ENCODE results near the gene JARID2. TPM values are rescaled to one million over a fixed set of nuclear protein-coding genes. Genes with fewer than 3 reads are reported as not detected.

Gene JARID2
- total RNA-seq, 1 experiment from 2014 or later = 23.6 TPM

DNA sequence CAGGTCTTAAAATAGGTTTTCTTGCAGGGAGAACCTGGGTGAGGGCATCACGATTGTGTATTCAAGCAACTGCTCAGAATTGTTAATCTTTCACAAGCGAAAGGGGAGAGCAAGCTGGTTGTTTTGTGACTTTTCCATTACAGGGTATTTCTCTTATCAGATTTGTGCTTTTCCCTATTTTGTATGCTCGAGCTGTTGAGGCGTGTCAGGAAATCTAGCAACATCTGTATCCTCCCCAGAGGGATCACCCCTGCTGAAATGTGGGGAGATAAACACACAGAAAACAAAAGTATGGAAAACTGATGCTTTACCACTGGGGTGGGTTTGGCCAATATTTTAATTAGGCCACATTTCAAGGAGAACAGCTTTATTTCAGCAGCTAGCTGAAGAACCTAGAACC lies 230.0 kb downstream of the JARID2 start:
- Histone ChIP-seq H3K9me3 (ENCODE audit: control insufficient read depth in 1 of 2, insufficient read depth in 1 of 2, low read depth in 1 of 2, low read length in 2 of 2) (no peaks in the 10 kb centered on the region), H3K4me1 (ENCODE audit: control insufficient read depth in 1 of 2, insufficient read depth in 2 of 2, low read length in 2 of 2) (no peaks in the 10 kb centered on the region), H3K79me2 (ENCODE audit: insufficient read depth, low read length) (no peaks in the 10 kb centered on the region; the same call in 1 of the 2 replicates), H3K9me2 (ENCODE audit: insufficient read depth) (no peaks in the 10 kb centered on the region), H3K36me3 (ENCODE audit: control insufficient read depth in 1 of 2, insufficient read depth in 2 of 2, low read length in 2 of 2) (no peaks in the 10 kb centered on the region), H3K27ac (ENCODE audit: low read depth, low read length) (no peak overlapping the region), H3K4me3 (replicated peaks in 1 of 2; ENCODE audit: low read depth in 1 of 2, low read length in 2 of 2) (no peak overlapping the region), H3K27me3 (ENCODE audit: insufficient read depth, low read length) (no peaks in the 10 kb centered on the region), H2AFZ (ENCODE audit: low read depth, low read length, poor library complexity, severe bottlenecking) (no peak overlapping the region), H3K9ac (ENCODE audit: low read length) (no peak overlapping the region), H3K4me2 (ENCODE audit: low read length) (no peak overlapping the region), H4K20me1 (ENCODE audit: insufficient read depth) (no peaks in the 10 kb centered on the region)
- no TSS peak for BruUV-seq (replicated peaks)
- ChIA-PET POLR2A (no interaction called here), CTCF (interaction anchor here (1.3 kb wide), 1 partner anchor 13 kb away, joined by 4 read pairs; no protein-coding TSS in a partner anchor), RAD21 (ENCODE audit: low non-redundant PET in 1 of 2, low total read pairs in 2 of 2, uncharacterized antibody in 2 of 2, unreplicated experiment in 2 of 2) (no interaction called here)
- no peak for TF ChIP-seq ZFX (IDR thresholded peaks at IDR 0.05)
- TF ChIP-seq YY1 (IDR thresholded peaks at IDR 0.05; ENCODE audit: extremely low read depth, insufficient replicate concordance, low read depth, low read length) = no peak
- TF ChIP-seq EZH2 (IDR thresholded peaks at IDR 0.05) = no peak
- no peak for TF ChIP-seq ZNF274 (IDR thresholded peaks at IDR 0.05; ENCODE audit: low read depth, low read length)
- TF ChIP-seq, protein P1, sequence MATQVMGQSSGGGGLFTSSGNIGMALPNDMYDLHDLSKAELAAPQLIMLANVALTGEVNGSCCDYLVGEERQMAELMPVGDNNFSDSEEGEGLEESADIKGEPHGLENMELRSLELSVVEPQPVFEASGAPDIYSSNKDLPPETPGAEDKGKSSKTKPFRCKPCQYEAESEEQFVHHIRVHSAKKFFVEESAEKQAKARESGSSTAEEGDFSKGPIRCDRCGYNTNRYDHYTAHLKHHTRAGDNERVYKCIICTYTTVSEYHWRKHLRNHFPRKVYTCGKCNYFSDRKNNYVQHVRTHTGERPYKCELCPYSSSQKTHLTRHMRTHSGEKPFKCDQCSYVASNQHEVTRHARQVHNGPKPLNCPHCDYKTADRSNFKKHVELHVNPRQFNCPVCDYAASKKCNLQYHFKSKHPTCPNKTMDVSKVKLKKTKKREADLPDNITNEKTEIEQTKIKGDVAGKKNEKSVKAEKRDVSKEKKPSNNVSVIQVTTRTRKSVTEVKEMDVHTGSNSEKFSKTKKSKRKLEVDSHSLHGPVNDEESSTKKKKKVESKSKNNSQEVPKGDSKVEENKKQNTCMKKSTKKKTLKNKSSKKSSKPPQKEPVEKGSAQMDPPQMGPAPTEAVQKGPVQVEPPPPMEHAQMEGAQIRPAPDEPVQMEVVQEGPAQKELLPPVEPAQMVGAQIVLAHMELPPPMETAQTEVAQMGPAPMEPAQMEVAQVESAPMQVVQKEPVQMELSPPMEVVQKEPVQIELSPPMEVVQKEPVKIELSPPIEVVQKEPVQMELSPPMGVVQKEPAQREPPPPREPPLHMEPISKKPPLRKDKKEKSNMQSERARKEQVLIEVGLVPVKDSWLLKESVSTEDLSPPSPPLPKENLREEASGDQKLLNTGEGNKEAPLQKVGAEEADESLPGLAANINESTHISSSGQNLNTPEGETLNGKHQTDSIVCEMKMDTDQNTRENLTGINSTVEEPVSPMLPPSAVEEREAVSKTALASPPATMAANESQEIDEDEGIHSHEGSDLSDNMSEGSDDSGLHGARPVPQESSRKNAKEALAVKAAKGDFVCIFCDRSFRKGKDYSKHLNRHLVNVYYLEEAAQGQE (IDR thresholded peaks at IDR 0.05; ENCODE audit: low read depth) = no peak
- no peak for TF ChIP-seq CBX3 (IDR thresholded peaks at IDR 0.05; ENCODE audit: low read depth)
- TF ChIP-seq, protein P2, sequence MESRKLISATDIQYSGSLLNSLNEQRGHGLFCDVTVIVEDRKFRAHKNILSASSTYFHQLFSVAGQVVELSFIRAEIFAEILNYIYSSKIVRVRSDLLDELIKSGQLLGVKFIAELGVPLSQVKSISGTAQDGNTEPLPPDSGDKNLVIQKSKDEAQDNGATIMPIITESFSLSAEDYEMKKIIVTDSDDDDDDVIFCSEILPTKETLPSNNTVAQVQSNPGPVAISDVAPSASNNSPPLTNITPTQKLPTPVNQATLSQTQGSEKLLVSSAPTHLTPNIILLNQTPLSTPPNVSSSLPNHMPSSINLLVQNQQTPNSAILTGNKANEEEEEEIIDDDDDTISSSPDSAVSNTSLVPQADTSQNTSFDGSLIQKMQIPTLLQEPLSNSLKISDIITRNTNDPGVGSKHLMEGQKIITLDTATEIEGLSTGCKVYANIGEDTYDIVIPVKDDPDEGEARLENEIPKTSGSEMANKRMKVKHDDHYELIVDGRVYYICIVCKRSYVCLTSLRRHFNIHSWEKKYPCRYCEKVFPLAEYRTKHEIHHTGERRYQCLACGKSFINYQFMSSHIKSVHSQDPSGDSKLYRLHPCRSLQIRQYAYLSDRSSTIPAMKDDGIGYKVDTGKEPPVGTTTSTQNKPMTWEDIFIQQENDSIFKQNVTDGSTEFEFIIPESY (IDR thresholded peaks at IDR 0.05; ENCODE audit: extremely low read depth, insufficient replicate concordance, low read length) = no peak
- TF ChIP-seq EGR1 (IDR thresholded peaks at IDR 0.05; ENCODE audit: low read depth) = no peak
- no peak for TF ChIP-seq SP1 (IDR thresholded peaks at IDR 0.05; ENCODE audit: low read depth)
- no peak for TF ChIP-seq EZH2phosphoT487 (IDR thresholded peaks at IDR 0.05; ENCODE audit: borderline replicate concordance)
- TF ChIP-seq SRF (IDR thresholded peaks at IDR 0.05; ENCODE audit: low read depth) = no peak
- DNase-seq (ENCODE audit: low read depth, low spot score) (no peak), ATAC-seq (no peak)
- intact Hi-C loops (cut with micrococcal nuclease) = no loop called here
